GM23338 (cell line): ENCODE measurements around the gene BPIFB1. TPM values are rescaled to one million over a fixed set of nuclear protein-coding genes. Genes with fewer than 3 reads are reported as not detected.

Experiments used
- ATAC-seq: fragments of 200-7000 bp; cut with Tn5 transposase; 3 replicates; pipeline ENCODE4 v1.9.1; 2020
- DNase-seq: peaks from one replicate; pipeline ENCODE4 v3.0.0-alpha.2; 2015; ENCODE audit warnings: low spot score
- H2AFZ ChIP-seq: fragments of 200-600 bp; sonication (generic); 2 replicates; pipeline ENCODE4 v1.8.0; 2016; ENCODE audit warnings: antibody characterized with exemption, mild to moderate bottlenecking, moderate library complexity
- H3F3A ChIP-seq: fragments of 200-600 bp; sonication (generic); replicated peaks from 2 replicates; pipeline ENCODE4 v1.8.0; 2017; ENCODE audit warnings: antibody characterized with exemption, mixed run types, low read depth
- H3K27ac ChIP-seq: fragments of 200-600 bp; sonication (generic); 2 replicates; pipeline ENCODE4 v1.6.1; 2016; ENCODE audit warnings: low read depth
- H3K27me3 ChIP-seq: fragments of 200-600 bp; sonication (generic); 2 replicates; pipeline ENCODE4 v1.8.0; 2016; ENCODE audit warnings: mild to moderate bottlenecking, mixed run types, moderate library complexity; ENCODE audit not compliant: insufficient read depth
- H3K36me3 ChIP-seq: fragments of 200-600 bp; sonication (generic); 2 replicates; pipeline ENCODE4 v1.8.0; 2016; ENCODE audit warnings: mild to moderate bottlenecking; ENCODE audit not compliant: insufficient read depth
- H3K4me1 ChIP-seq: fragments of 200-600 bp; sonication (generic); 2 replicates; pipeline ENCODE4 v1.8.0; 2016; ENCODE audit warnings: mild to moderate bottlenecking, moderate library complexity; ENCODE audit not compliant: insufficient read depth
- H3K4me2 ChIP-seq: fragments of 200-600 bp; sonication (generic); 2 replicates; pipeline ENCODE4 v1.7.1; 2017; ENCODE audit warnings: mixed run types
- H3K4me3 ChIP-seq: fragments of 200-600 bp; sonication (generic); 2 replicates; pipeline ENCODE4 v1.6.1; 2016; ENCODE audit warnings: mixed run types
- H3K79me2 ChIP-seq: fragments of 200-600 bp; sonication (generic); replicated peaks from 2 replicates; pipeline ENCODE4 v1.8.0; 2017; ENCODE audit warnings: mild to moderate bottlenecking; ENCODE audit not compliant: insufficient read depth
- H3K9me2 ChIP-seq: fragments of 200-600 bp; sonication (generic); 2 replicates; pipeline ENCODE4 v1.8.0; 2017; ENCODE audit not compliant: insufficient read depth
- H4K20me1 ChIP-seq: fragments of 200-600 bp; sonication (generic); replicated peaks from 2 replicates; pipeline ENCODE4 v1.8.0; 2017; ENCODE audit warnings: mild to moderate bottlenecking; ENCODE audit not compliant: insufficient read depth
- H3K27ac Mint-ChIP-seq: 2 replicates; pipeline ENCODE4 v1.8.0; 2020; ENCODE audit warnings: inconsistent platforms, mild to moderate bottlenecking, moderate library complexity, mixed read lengths
- H3K27me3 Mint-ChIP-seq: 3 replicates; pipeline ENCODE4 v1.8.0; 2022; ENCODE audit warnings: low read depth, mild to moderate bottlenecking, moderate library complexity, mixed read lengths, inconsistent platforms; ENCODE audit not compliant: insufficient read depth, poor library complexity
- H3K36me3 Mint-ChIP-seq: 3 replicates; pipeline ENCODE4 v1.8.0; 2021; ENCODE audit warnings: low read depth, mild to moderate bottlenecking, inconsistent platforms, moderate library complexity, mixed read lengths
- H3K4me1 Mint-ChIP-seq: 3 replicates; pipeline ENCODE4 v1.8.0; 2020; ENCODE audit warnings: mild to moderate bottlenecking, inconsistent platforms, mixed read lengths
- H3K4me3 Mint-ChIP-seq: 3 replicates; pipeline ENCODE4 v1.8.0; 2021; ENCODE audit warnings: moderate library complexity, mild to moderate bottlenecking, inconsistent platforms, mixed read lengths
- H3K9me3 Mint-ChIP-seq: 3 replicates; pipeline ENCODE4 v1.8.0; 2020; ENCODE audit warnings: moderate library complexity, mild to moderate bottlenecking, inconsistent platforms, mixed read lengths
- POLR2AphosphoS5 ChIP-seq: IDR thresholded peaks from 2 replicates; pipeline ENCODE4 v1.6.1; 2016; ENCODE audit warnings: antibody characterized with exemption, low read depth
- REST ChIP-seq: IDR thresholded peaks from one replicate; pipeline ENCODE4 v1.6.1; 2018; ENCODE audit warnings: antibody characterized with exemption; ENCODE audit not compliant: unreplicated experiment
- ZNF331 ChIP-seq: fragments of 250-450 bp; sonication (Bioruptor Pico); IDR thresholded peaks from 2 replicates; pipeline ENCODE4 v1.5.0; 2020; ENCODE audit warnings: low read depth, mild to moderate bottlenecking, moderate library complexity
- ZNF462 ChIP-seq: fragments of 250-450 bp; sonication (Bioruptor Pico); IDR thresholded peaks from 2 replicates; pipeline ENCODE4 v1.5.0; 2020; ENCODE audit warnings: mild to moderate bottlenecking, moderate library complexity
- polyA plus RNA-seq: library from polyadenylated mRNA; unstranded; fragments of >200 nt; fragmentation: Nextera tagmentation; extraction: Ambion mirVana; gene quantifications from 2 replicates; pipeline ENCODE4 v1.2.1, GENCODE V29; 2016
- total RNA-seq: library from RNA; depleted of rRNA; stranded (reverse); fragments of >200 nt; shearing (Covaris generic); gene quantifications from 2 replicates; pipeline ENCODE4 v1.2.3, GENCODE V29; 2014

BPIFB1 gene
- total and polyA plus RNA-seq, 2 experiments from 2014 or later: not detected

GRCh38 chr20:33325350-33325749 is 42.3 kb downstream of the BPIFB1 start (continued):
- no peak for TF ChIP-seq ZNF462 (CRISPR knock-in tag)

- H3K27me3 Mint-ChIP-seq: peaks cover 16% of the 10 kb centered on the region
- Histone ChIP-seq H4K20me1 (no peaks in the 10 kb centered on the region), H3K4me2 (no peak overlapping the region), H3K9me2 (no peaks in the 10 kb centered on the region), H3F3A (no peaks in the 10 kb centered on the region), H3K4me3 (no peak overlapping the region), H3K27me3 (no peaks in the 10 kb centered on the region), H3K79me2 (no peaks in the 10 kb centered on the region), H3K4me1 (no peaks in the 10 kb centered on the region), H3K27ac (no peak overlapping the region), H3K36me3 (no peaks in the 10 kb centered on the region), H2AFZ (0 out of 2 replicates have a peak overlapping the region, but pooled peaks have one; percentile 38)
- no peak for ATAC-seq
- no peaks in the 10 kb centered on the region for H3K36me3 Mint-ChIP-seq
- no peak overlapping the region for H3K27ac Mint-ChIP-seq
- DNase-seq: no peak
- no peak overlapping the region for H3K4me3 Mint-ChIP-seq
- H3K4me1 Mint-ChIP-seq: peaks cover 2% of the 10 kb centered on the region; the same call in 1 of the 3 replicates
- no peaks in the 10 kb centered on the region; the same call in 2 of the 3 replicates for H3K9me3 Mint-ChIP-seq
- no peak for TF ChIP-seq POLR2AphosphoS5
- TF ChIP-seq ZNF331 (CRISPR knock-in tag): no peak
- TF ChIP-seq REST: no peak
These were observed 45.4 kb downstream of the BPIFB1 start for GRCh38 chr20:33328157-33329137.
